GM20000 (cell line): ENCODE results near the gene CAB39L.

Experiments used
- DNase-seq: peaks from one replicate; pipeline ENCODE4 v3.0.0; 2012; ENCODE audit warnings: low spot score
- CTCF ChIP-seq: IDR thresholded peaks from 2 replicates; pipeline ENCODE4 v1.5.1; 2012; ENCODE audit warnings: mild to moderate bottlenecking, control low read depth; ENCODE audit errors: extremely low read depth, missing control alignments

CAB39L gene

GRCh38 chr13:49367640-49368422 is 76.0 kb downstream of the CAB39L start:
- TF ChIP-seq CTCF, result no peak
- no peak for DNase-seq

- no peak for TF ChIP-seq CTCF
Observed at GRCh38 chr13:49366841-49367240, 77.0 kb downstream of the CAB39L start.

GRCh38 chr13:49357694-49358093 is 86.2 kb downstream of the CAB39L start:
- no peak for DNase-seq
- no peak for TF ChIP-seq CTCF

More at GRCh38 chr13:49366841-49367240, 77.0 kb downstream of the CAB39L start:
- no peak for DNase-seq

GRCh38 chr13:49356223-49356622 is 87.6 kb downstream of the CAB39L start:
- DNase-seq, result no peak
- no peak for TF ChIP-seq CTCF

- TF ChIP-seq CTCF, result no peak
- no peak for DNase-seq
Observed at GRCh38 chr13:49354719-49355118, 89.1 kb downstream of the CAB39L start.

- no peak for DNase-seq
- no peak for TF ChIP-seq CTCF
Observed at GRCh38 chr13:49353908-49354307, 90.0 kb downstream of the CAB39L start.

GRCh38 chr13:49351871-49352270 is 92.0 kb downstream of the CAB39L start:
- no peak for TF ChIP-seq CTCF
- DNase-seq, result no peak
